NCI-H2196 (cell line): ENCODE measurements around the gene CD300LG.

Experiments
- DNase-seq: peaks from one replicate; lab custom pipeline; 2025; ENCODE audit not compliant: unreplicated experiment; lab: John Stamatoyannopoulos, UW

The CD300LG gene

DNA sequence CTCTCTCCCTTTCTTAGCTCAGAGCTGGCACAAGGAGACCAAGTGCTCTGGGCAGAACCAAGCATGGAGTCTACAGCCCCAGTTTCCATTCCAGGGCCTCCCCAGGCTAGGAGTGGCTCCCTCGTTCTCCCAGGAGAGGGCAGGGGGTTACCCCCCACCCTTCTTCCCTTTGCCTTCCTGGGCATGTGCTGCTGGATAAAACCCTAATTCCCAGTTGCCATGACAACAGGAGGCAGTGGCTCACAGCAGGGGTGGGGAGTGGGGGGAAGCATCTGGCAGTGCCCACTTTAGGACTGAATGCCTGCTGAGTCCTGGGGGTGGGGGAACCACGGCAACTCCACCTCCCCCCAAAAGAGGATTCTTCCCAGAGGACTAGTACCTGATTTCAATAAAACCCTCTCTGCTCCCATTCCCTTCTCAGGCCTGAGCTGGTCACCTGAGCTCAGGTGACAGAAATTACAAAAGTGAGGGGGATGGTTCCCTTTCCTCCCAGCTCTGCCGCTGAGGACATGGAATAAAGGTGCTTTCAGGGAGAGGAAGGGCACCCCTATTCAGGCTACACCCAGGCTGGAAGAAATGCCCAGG is 58.5 kb downstream of the CD300LG start:
- DNase-seq, result no peak

DNA sequence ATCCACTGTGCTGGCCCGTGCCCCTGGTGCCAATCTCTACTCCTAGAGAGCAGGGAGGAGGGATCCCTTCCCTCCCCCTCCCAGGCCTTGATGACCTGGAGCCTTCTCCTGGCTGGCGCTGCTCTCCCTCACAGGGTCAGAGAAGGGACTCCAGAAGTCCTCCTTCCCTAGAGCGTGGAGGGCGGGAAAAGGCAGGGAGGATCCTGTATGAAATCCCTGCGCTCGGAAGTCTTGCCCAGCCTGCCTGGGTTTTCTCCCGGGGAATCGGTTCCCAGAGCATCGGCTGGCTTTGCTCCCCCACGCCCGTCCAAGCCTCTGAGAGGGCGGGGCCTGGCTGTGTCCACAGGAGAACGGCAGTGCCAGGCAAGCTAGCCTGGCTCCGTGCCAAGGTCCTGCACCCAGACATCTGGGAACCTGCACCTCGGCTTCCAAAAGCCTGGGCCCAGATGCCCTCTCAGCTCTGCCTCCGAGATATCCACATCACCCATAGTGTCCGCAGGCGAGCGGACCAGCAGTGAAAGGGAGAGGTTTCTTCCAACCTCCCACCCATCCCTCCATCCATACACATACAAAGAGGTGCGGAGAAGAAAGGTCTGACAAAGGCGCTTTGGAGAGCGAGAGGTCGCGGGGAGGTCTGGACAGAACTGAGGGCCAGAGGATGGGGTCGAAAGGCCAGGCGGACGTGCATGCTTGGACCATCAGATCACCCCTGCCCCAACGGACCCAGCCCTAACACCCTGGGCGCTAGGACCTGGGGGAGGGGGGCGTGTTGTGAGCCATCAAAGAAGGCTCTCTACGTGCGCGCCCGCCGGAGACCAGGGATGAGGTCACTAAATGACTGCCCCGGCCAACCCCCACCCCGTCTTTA is 59.2 kb downstream of the CD300LG start:
- no peak for DNase-seq

DNA sequence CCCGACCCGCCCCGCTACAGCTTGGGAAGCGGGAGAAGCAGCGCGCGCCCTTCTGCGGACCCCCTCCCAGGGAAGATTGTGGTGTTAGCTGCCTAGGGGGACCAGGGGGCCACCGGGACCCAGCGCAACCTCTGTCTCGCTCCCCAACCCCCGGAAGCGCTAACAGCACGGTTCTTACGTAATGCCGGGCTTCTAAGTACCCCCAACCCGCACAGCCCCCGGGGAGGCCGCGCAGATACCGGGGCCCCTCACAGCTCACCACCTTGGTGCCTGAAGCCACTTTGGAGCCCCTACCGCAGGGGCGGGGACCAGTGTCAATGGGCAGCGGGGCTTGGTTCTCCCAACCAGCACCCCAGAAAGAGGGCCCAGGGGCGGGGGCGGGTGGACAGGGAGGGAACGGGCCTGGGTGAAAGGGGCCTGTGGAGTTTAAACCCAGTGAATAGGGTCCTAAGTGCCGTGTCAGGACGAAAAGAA is 60.0 kb downstream of the CD300LG start:
- no peak for DNase-seq

DNA sequence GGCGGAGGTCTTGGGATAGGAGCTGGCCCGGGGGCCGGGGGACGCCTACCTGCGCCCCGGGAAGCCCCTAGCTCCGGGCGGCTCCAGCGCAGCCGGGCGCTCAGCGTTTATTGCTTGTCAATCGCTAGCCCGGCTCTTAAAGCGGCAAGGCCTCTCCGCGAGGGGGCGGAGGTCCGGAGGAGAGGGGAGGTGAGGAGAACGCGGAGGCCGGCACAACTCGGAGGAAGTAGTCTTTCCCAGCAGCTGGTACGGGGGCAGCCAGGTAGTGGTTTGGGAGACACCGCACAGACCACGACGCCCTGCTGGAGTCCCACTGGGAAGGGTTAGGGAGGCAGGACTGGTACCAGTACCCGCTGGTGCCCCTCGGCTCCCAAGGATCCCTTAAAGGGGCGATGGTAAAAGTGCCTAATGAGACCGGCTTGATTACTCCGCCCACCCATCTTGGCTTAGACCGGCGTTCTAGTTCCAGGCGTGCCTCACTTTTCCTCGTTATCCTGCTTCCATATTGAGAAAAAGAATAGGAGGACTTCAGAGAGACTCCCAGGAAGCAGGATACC is 60.5 kb downstream of the CD300LG start, which contains the start of gene MPP2:
Gene MPP2, minus strand, starts transcription at position 112 of the 557 bp plus-strand sequence. CDS start 3,076 bp downstream, outside the sequence.
- DNase-seq, result no peak

DNA sequence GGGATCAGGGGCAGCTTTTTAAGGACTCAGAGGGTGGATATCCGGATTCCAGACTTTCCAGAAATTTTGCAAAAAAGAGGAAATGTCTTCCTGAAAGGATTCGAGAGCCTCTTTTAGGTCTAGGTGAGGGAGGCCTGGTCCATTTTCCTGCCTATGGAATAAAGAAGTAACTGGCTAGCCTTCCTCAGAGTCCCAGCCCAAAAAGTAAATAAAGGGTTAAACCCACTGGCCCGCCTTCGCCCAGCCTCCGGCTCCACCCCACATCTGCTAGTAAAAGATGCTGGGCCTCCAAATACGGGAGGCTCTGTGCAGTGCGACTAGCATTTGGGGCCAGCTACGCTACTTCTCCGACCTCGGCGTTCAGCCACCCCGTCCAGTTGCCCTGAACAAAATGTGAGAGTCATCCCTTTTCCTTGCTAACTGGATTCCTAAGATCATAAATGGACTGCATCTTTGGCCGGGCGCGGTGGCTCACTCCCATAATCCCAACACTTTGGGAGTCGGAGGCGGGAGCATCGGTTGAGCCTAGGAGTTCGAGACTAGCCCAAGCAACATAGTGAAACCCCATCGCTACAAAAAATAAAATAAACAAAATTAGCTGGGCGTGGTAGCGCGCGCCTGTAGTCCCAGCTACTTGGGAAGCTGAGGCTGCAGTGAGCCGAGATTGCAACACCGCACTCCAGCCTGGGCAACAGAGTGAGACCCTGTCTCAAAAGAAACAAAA is 61.2 kb downstream of the CD300LG start:
- no peak for DNase-seq

DNA sequence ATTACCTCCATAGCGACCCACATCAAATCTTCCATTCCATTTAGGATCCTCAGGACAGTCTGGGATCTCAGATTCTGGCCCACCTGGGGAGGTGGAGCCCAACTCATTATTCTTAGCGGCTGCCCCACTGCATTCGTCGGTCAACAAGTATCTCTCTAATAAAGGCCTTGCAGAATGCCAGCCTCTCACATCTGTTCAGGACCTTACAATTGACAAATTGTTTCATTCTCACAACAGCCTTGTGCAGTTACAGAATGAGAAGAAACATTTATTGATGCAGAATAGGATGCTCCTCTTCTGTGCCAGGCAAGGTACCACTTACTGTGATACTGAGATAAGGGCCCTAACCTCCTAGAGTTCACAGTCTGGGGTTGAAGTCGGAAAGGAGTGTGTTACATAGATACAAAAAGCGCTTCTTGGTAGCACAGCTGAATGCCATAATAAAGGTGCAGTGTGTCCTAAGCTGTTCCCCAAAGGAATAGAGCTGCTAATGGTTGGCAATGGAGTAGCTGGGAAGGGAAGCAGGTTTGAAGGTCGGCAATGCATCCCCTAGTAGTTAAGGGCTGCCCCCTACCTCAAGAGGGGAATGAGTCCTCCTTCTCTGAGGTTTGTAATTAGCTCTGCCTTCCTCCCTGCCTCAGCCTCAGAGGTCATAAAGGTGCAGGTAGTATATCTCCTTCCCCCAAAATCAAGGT is 62.7 kb downstream of the CD300LG start:
- DNase-seq, result no peak

DNA sequence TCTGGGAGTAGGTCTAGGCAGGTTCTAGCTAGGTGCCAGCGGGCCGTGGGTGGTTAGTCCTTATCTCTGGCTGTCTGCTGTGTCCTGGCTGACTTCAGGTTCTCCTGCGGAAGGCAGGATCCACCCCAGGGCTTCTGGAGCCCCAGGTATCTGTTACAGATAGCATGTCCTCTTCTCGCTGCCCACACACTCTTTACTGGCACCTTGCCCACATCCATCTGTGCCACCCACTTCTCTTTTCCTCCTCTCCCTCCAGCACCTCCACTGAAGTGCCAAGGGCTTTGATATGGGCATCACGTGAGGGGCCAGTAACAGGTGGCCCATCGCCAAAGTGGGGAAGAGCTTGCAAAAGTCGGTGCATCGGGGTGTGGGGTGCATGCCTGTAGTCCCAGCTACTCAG is 64.9 kb downstream of the CD300LG start:
- DNase-seq, result no peak

DNA sequence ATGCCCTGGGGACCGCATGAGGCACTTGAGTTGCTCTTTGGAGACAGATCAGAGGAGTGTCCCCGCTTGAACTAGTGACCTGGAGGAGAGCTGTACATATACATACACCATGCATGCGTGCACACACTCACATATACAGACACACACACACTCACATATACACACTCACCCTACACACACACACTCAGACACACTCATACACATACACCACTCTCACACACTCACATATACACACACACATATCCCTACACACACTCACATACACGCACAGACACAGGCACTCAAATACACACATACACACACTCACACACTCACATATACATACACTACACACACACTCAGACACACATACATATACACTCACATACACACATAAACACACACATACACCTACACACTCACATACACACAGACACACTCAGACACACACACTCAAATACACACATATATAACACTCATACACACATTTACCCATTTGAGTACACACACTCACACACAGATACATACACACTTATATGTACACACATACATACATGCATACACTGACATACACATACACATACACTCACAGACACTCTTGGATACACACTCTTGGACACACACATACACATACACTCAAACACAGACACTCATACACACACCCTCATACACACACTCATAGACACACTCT is 65.8 kb downstream of the CD300LG start:
- no peak for DNase-seq
